Fibroblast of gingiva (primary cell): ENCODE results near the gene GALT.

Source experiments
- DNase-seq: peaks from one replicate; pipeline ENCODE4 v3.0.0-alpha.2; 2011; ENCODE audit warnings: low read depth

The GALT gene

GRCh38 chr9:34684145-34684544, 37.7 kb downstream of the GALT start:
- DNase-seq, result no peak

GRCh38 chr9:34684816-34685215, 38.3 kb downstream of the GALT start:
- no peak for DNase-seq

GRCh38 chr9:34685591-34685990, 39.1 kb downstream of the GALT start:
- peak; percentile 90 for DNase-seq

GRCh38 chr9:34686231-34686630, 39.8 kb downstream of the GALT start:
- DNase-seq, result peak; percentile 96

- peak; percentile 46 for DNase-seq
These were observed 40.3 kb downstream of the GALT start for GRCh38 chr9:34686732-34687131.

GRCh38 chr9:34687276-34688030, 41.0 kb downstream of the GALT start:
- DNase-seq, result no peak

GRCh38 chr9:34688329-34689115, 42.0 kb downstream of the GALT start:
- no peak for DNase-seq

- DNase-seq, result no peak
These were observed 42.6 kb downstream of the GALT start for GRCh38 chr9:34689116-34689470.

- DNase-seq, result no peak
These were observed 43.0 kb downstream of the GALT start for GRCh38 chr9:34689512-34689911.

- DNase-seq, result no peak
These were observed 44.8 kb downstream of the GALT start, which contains the start of gene CCL19 for GRCh38 chr9:34690983-34691935. CCL19 (minus strand) TSS chr9:34691276; CDS start chr9:34691139, 137 bp downstream.

GRCh38 chr9:34691936-34692315, 45.5 kb downstream of the GALT start:
- no peak for DNase-seq

GRCh38 chr9:34693560-34693959, 47.1 kb downstream of the GALT start:
- no peak for DNase-seq

GRCh38 chr9:34694811-34695210, 48.3 kb downstream of the GALT start:
- DNase-seq, result no peak
